HepG2 (cell line): ENCODE measurements around the gene DSG4. TPM values are rescaled to one million over a fixed set of nuclear protein-coding genes. Genes with fewer than 3 reads are reported as not detected.

ENCODE experiments used
- ADNP ChIP-seq: sonication (generic); formaldehyde crosslinking; IDR thresholded peaks from 2 replicates; pipeline ENCODE4 v1.4.0; 2020; ENCODE audit warnings: missing genetic modification reagents
- ATF1 ChIP-seq: IDR thresholded peaks from 2 replicates; pipeline ENCODE4 v1.6.1; 2016; ENCODE audit warnings: mild to moderate bottlenecking, control low read depth
- ATF4 ChIP-seq, 2 experiments: fragments of 450-650 bp in 1 of 2; sonication (generic) in 1 of 2; formaldehyde crosslinking; IDR thresholded peaks; 2 replicates each; pipeline versions ENCODE4 v1.5.0 to v1.8.0; 2020 to 2022; ENCODE audit warnings: mild to moderate bottlenecking in 1 of 2, missing genetic modification reagents in 1 of 2
- CEBPZ ChIP-seq: IDR thresholded peaks from 2 replicates; pipeline ENCODE4 v1.6.1; 2012; ENCODE audit warnings: low read length, improper control_type of control experiment
- ETV5 ChIP-seq: IDR thresholded peaks from 2 replicates; pipeline ENCODE4 v1.6.1; 2018; ENCODE audit warnings: missing biosample characterization, missing genetic modification reagents, inconsistent platforms, borderline replicate concordance
- FOXA1 ChIP-seq, 2 experiments: fragments of 450-650 bp in 1 of 2; sonication (generic) in 1 of 2; formaldehyde crosslinking in 1 of 2; IDR thresholded peaks; 2 replicates each; pipeline versions ENCODE4 v1.4.0 to v1.6.1; 2016 to 2020; ENCODE audit warnings: missing genetic modification reagents in 1 of 2
- FOXK1 ChIP-seq: sonication (generic); formaldehyde crosslinking; IDR thresholded peaks from 2 replicates; pipeline ENCODE4 v1.4.0; 2020; ENCODE audit warnings: low read depth, missing genetic modification reagents, borderline replicate concordance
- HOXA3 ChIP-seq: sonication (generic); formaldehyde crosslinking; IDR thresholded peaks from 2 replicates; pipeline ENCODE4 v1.5.0; 2020; ENCODE audit warnings: missing genetic modification reagents
- IRF2 ChIP-seq: IDR thresholded peaks from 2 replicates; pipeline ENCODE4 v1.6.1; 2018; ENCODE audit warnings: missing genetic modification reagents, missing compliant biosample characterization
- MED1 ChIP-seq: sonication (generic); formaldehyde crosslinking; IDR thresholded peaks from 2 replicates; pipeline ENCODE4 v1.4.0; 2020; ENCODE audit warnings: missing genetic modification reagents
- MED13 ChIP-seq: sonication (generic); formaldehyde crosslinking; IDR thresholded peaks from 2 replicates; pipeline ENCODE4 v1.5.0; 2020; ENCODE audit warnings: missing genetic modification reagents
- MED8 ChIP-seq: sonication (generic); formaldehyde crosslinking; IDR thresholded peaks from 2 replicates; pipeline ENCODE4 v1.8.1; 2023; ENCODE audit warnings: mild to moderate bottlenecking, missing genetic modification reagents; ENCODE audit not compliant: insufficient replicate concordance
- PRPF4 ChIP-seq: fragments of 200-400 bp; formaldehyde crosslinking; IDR thresholded peaks from 2 replicates; pipeline ENCODE4 v1.6.1; 2016; ENCODE audit warnings: low read length, low read depth; ENCODE audit not compliant: poor library complexity, severe bottlenecking
- SOX6 ChIP-seq, 2 experiments: fragments of 450-650 bp in 1 of 2; sonication (generic) in 1 of 2; formaldehyde crosslinking in 1 of 2; IDR thresholded peaks; 2 replicates each; pipeline versions ENCODE4 v1.4.0 to v1.6.1; 2017 to 2020; ENCODE audit warnings: antibody characterized with exemption in 1 of 2, mild to moderate bottlenecking in 1 of 2, missing genetic modification reagents in 1 of 2
- TP53 ChIP-seq: sonication (generic); formaldehyde crosslinking; conservative IDR thresholded peaks from 2 replicates; pipeline ENCODE4 v1.4.0; 2020; ENCODE audit warnings: missing genetic modification reagents
- TRAFD1 ChIP-seq: sonication (generic); formaldehyde crosslinking; IDR thresholded peaks from 2 replicates; pipeline ENCODE4 v1.5.1; 2020; ENCODE audit warnings: missing genetic modification reagents, mild to moderate bottlenecking, borderline replicate concordance
- XBP1 ChIP-seq: sonication (generic); formaldehyde crosslinking; IDR thresholded peaks from 2 replicates; pipeline ENCODE4 v1.5.0; 2020; ENCODE audit warnings: missing genetic modification reagents
- ZBTB2 ChIP-seq: sonication (generic); formaldehyde crosslinking; IDR thresholded peaks from 2 replicates; pipeline ENCODE4 v1.8.0; 2022; ENCODE audit warnings: low read depth, missing genetic modification reagents
- ZGPAT ChIP-seq: IDR thresholded peaks from 2 replicates; pipeline ENCODE4 v1.6.1; 2016; ENCODE audit warnings: mild to moderate bottlenecking
- ZNF121 ChIP-seq: sonication (generic); formaldehyde crosslinking; IDR thresholded peaks from 2 replicates; pipeline ENCODE4 v1.5.0; 2020; ENCODE audit warnings: mild to moderate bottlenecking, missing genetic modification reagents
- ZNF501 ChIP-seq: sonication (generic); formaldehyde crosslinking; IDR thresholded peaks from 2 replicates; pipeline ENCODE4 v1.5.1; 2020; ENCODE audit warnings: mild to moderate bottlenecking, moderate library complexity, missing genetic modification reagents
- ZNF550 ChIP-seq: sonication (generic); formaldehyde crosslinking; IDR thresholded peaks from 2 replicates; pipeline ENCODE4 v1.4.0; 2020; ENCODE audit warnings: mild to moderate bottlenecking, missing genetic modification reagents, borderline replicate concordance
- polyA plus RNA-seq, 8 experiments: library from polyadenylated mRNA; depleted of rRNA in 3 of 8; stranded (reverse) in 7 of 8; unstranded in 1 of 8; fragments of >200 nt; fragmentation: Illumina TruSeq in 4 of 8; extraction: Trizol in 4 of 8; gene quantifications; 2 replicates each; pipeline versions ENCODE4 v1.2.1 to v1.2.3, GENCODE V29; 2011 to 2016; ENCODE audit warnings: low read depth in 4 of 8, missing spikeins in 1 of 8, mixed read lengths in 1 of 8; ENCODE audit not compliant: insufficient read depth in 1 of 8
- total RNA-seq, 5 experiments: library from RNA; depleted of rRNA; stranded (reverse); fragments of >200 nt; fragmentation: Illumina TruSeq; extraction: Trizol; gene quantifications; 2 replicates each; pipeline ENCODE4 v1.2.3, GENCODE V29; 2016; ENCODE audit warnings: low read depth in 1 of 5

DSG4 gene
- total and polyA plus RNA-seq, 2 of the 13 experiments (the other 11 are each of a cell fraction or from before 2014, with no cell fraction given): 0.07 TPM; not detected in 1

- TF ChIP-seq MED1 (CRISPR knock-in tag) (peak; percentile 63), ATF4 (CRISPR knock-in tag; IDR thresholded peaks at IDR 0.05) (peak in 1 of 2 experiments; percentile 90; a peak in 2 of 4 replicates), ZNF550 (CRISPR knock-in tag) (no peak), MED13 (CRISPR knock-in tag) (no peak), ATF1 (no peak), TP53 (no peak), PRPF4 (no peak), ZNF501 (CRISPR knock-in tag) (no peak), MED8 (CRISPR knock-in tag) (no peak), HOXA3 (peak; percentile 18; the same call in 1 of the 2 replicates), ZBTB2 (CRISPR knock-in tag) (no peak), ZGPAT (peak; percentile 59; the same call in 1 of the 2 replicates), TRAFD1 (no peak), FOXA1 (IDR thresholded peaks at IDR 0.05) (no peak), FOXA1 (CRISPR knock-in tag; IDR thresholded peaks at IDR 0.05) (peak; percentile 94), ADNP (no peak), IRF2 (CRISPR knock-in tag) (peak; percentile 76), XBP1 (CRISPR knock-in tag) (no peak), CEBPZ (no peak), ZNF121 (CRISPR knock-in tag) (no peak), ETV5 (peak; percentile 73; the same call in 1 of the 2 replicates), SOX6 (IDR thresholded peaks at IDR 0.05) (no peak), SOX6 (CRISPR knock-in tag; IDR thresholded peaks at IDR 0.05) (peak; percentile 64), FOXK1 (peak; percentile 97; the same call in 1 of the 2 replicates)
Observed at GRCh38 chr18:31373641-31374040, 2.9 kb upstream of the DSG4 start (continued).
